ENCODE measurements around the gene MLLT10.

Gene MLLT10

GRCh38 chr10:21754410-21755011 is 220.5 kb downstream of the MLLT10 start:
- in situ Hi-C loops (cut with MboI; ENCODE audit: low sequenced_read_pairs), result no loop called here

- in situ Hi-C loops (cut with MboI; ENCODE audit: low sequenced_read_pairs), result no loop called here
Observed at GRCh38 chr10:21756707-21757106, 222.7 kb downstream of the MLLT10 start.

- in situ Hi-C loops (cut with MboI; ENCODE audit: low sequenced_read_pairs), result no loop called here
Observed at GRCh38 chr10:21757185-21757901, 223.3 kb downstream of the MLLT10 start.

- in situ Hi-C loops (cut with MboI; ENCODE audit: low sequenced_read_pairs), result no loop called here
Observed at GRCh38 chr10:21758239-21758638, 224.2 kb downstream of the MLLT10 start.

DNA sequence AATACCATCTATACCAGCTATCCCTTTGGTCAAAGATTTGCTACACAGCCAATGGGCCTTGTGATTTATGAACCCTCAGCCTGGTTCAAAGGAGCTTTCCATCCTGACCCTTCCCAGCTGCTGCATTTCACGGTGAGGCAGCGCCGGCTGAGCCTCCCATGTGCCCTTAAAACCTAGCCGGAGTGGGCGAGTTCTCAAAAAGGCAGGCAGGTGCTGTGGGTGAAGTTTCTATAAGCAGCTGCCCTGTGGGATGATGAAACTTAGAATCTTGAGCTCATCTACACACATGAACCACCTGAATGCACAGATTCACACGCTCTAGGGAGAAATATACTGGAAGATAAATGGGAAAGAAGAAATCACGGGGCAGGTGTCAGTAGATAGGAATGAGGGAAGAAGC is 224.7 kb downstream of the MLLT10 start:
- in situ Hi-C loops (cut with MboI; ENCODE audit: low sequenced_read_pairs), result no loop called here

DNA sequence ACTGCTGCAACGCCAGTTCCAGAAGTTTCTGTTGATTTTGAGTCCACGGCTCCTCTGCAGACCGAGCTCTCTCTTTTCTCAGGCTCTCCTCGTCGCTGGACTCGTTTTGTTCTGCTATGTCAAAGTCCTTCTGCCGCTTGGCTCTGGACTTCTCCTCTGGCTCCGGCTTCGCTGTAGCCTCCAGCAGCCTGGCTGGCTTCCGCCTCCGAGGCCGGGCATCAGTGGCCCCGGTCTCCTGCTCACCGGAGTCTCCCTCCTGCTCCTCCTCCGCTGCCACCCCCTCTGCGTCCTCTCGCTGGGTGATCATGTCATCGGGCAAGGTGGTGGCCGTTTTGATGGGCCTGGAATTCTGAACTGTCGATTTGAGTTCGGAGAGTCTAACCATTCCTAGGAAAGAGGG is 225.2 kb downstream of the MLLT10 start:
- in situ Hi-C loops (cut with MboI; ENCODE audit: low sequenced_read_pairs), result no loop called here

DNA sequence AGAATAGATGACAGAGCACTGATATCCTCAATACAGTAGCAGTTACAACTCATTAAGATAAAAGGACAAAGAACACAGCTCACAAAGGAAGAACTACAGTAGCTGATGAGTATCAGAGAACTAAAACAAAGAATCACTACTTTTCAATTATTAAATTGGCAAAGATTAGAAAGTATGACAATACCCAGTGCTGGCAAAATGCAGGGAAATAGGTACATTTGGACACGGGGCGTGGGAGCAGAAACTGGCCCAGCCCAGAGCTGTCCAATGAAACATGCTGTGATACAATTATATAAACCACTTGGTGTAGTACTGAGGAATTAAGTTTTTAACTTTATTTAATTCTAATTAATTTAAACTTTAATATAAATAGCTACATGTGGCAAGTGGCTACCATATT is 226.3 kb downstream of the MLLT10 start:
- in situ Hi-C loops (cut with MboI; ENCODE audit: low sequenced_read_pairs), result no loop called here

DNA sequence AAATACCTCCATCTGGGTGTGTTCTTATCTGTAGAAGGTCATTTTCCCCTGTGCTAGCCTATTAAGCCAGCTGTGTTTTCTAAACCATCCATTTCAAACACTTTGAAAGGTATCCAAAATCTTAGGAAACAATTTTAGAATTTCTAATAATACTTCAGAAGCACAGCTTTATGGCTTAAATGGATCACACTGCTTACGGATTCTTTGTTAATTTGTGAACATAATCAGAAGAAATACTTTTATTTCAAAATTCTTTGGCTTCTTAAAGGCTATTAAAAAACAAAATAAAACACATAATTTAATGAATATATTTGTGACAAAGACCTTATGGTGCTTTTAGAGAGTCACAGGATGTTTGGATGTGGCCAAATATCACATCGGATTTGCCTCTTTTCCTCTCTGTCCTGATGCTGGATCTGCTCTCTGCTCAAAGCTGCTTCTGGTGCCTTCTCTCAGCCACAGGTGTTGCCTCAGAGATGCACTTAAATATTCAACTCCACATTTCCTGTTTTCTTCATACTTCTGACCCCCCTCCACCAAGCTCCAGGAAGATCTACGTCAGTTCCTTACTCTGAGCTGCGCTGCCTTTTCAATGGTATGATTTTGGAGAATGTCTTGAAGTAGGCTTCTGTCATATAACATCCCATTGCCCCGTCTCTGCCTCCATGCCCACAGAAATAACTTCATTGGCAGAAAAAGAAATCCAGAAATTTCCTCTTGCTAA is 230.6 kb downstream of the MLLT10 start:
- in situ Hi-C loops (cut with MboI; ENCODE audit: low sequenced_read_pairs), result no loop called here

GRCh38 chr10:21769041-21769440 is 235.0 kb downstream of the MLLT10 start:
- in situ Hi-C loops (cut with MboI; ENCODE audit: low sequenced_read_pairs), result no loop called here

- in situ Hi-C loops (cut with MboI; ENCODE audit: low sequenced_read_pairs), result no loop called here
Observed at GRCh38 chr10:21771219-21771618, 237.2 kb downstream of the MLLT10 start.

DNA sequence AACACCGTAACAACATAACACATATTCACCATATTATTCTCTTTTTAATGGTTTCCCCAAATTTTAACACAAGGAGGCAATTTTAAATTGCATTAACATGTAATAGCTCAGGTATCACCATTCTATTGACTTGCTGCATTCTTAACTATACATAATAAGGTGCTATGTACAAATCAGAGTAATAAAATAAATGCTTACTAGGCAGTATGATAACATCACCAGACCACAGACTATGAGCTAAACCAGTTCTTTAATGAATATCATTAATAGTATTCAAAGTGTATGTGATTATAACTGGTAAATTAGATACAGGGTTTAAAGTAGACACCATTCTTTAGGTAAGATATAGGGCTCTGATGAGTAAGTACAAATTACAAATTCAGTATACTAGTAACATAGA is 242.9 kb downstream of the MLLT10 start:
- in situ Hi-C loops (cut with MboI; ENCODE audit: low sequenced_read_pairs), result no loop called here

DNA sequence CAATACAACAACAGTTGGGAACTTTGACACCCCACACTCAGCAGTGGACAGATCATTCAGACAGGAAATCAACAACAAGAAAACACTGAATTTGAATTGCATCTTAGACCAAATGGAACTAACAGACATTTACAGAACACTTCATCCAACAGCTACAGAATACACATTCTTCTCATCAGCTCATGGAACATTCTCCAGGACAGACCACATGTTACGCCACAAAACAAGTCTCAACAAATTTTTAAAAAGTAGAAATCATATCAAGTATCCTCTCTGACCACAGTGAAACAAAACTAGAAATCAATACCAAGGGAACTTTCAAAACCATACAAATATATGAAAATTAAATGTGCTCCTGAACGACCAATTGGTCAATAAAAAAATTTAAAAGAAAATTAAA is 257.2 kb downstream of the MLLT10 start:
- in situ Hi-C loops (cut with MboI; ENCODE audit: low sequenced_read_pairs), result no loop called here

Measured in HL-60/S4 (cell line).